Measurements from ENCODE around the gene TCF12.

Gene TCF12

DNA sequence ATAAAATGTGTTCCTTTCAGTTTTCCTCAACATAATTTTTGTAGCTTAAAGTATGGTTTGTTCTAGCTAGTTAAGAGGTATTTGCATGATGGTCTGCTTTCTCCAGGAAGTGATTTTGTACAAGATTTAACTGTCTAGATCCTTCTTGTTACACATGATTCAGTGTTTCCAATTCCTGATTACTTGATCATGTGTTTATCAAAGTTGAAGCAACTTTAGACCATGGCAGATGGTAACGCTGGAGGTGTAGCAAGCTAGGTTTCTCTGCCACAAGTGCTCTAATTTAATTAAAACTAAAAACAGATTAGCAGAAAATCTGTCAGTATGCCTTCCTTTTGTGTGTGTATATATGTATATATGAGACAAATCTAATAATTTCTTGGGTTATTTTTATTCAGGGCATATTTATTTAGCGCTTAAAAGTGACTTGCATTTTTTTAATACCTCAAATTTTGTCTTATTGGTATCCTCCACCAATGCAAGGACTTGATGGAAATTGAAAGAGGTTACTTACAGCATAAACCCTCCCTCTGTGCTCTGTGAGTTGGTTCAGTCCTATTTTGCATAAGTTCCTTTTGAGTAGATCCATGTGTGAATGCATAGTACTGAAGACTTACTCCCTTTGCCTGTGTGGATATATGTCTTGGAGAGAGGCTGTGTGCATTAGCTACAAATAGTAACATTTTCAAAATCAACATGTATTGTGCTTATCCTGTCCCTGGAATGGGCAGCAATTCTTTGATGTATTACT, 300.6 kb downstream of the TCF12 start:
- peak; percentile 8 for DNase-seq (ENCODE audit: low spot score)

- no peak for DNase-seq (ENCODE audit: low spot score)
Observed at GRCh38 chr15:57220205-57220604, 301.8 kb downstream of the TCF12 start.

- DNase-seq (ENCODE audit: low spot score): no peak
Observed at GRCh38 chr15:57221134-57221533, 302.7 kb downstream of the TCF12 start.

- DNase-seq (ENCODE audit: low spot score): no peak
Observed at GRCh38 chr15:57223345-57223744, 304.9 kb downstream of the TCF12 start.

- no peak for DNase-seq (ENCODE audit: low spot score)
Observed at GRCh38 chr15:57223887-57224286, 305.4 kb downstream of the TCF12 start.

DNA sequence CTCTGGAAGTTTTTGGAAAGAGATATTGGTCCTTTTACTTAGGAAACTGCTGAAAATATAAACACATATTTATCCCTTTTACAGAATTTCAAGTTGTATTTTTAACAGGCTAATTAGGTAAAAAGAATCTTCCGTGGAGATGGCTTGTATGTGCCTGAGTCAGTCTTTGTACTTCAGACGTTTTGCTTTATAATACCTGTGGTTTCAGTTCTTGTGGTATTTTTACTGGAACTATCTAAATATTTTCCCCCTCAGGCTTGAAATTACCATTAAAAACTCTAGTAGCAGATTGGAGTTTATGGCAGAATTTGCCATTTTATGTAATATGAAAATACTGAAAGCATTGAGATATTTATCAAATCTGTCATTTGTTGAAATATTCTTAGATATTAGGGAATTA, 306.2 kb downstream of the TCF12 start:
- no peak for DNase-seq (ENCODE audit: low spot score)

- DNase-seq (ENCODE audit: low spot score): no peak
Observed at GRCh38 chr15:57227166-57227565, 308.7 kb downstream of the TCF12 start.

- no peak for DNase-seq (ENCODE audit: low spot score)
Observed at GRCh38 chr15:57227899-57228298, 309.5 kb downstream of the TCF12 start.

- no peak for DNase-seq (ENCODE audit: low spot score)
Observed at GRCh38 chr15:57228395-57228794, 310.0 kb downstream of the TCF12 start.

GRCh38 chr15:57229051-57229450, 310.6 kb downstream of the TCF12 start:
- DNase-seq (ENCODE audit: low spot score): no peak

GRCh38 chr15:57231559-57231958, 313.1 kb downstream of the TCF12 start:
- no peak for DNase-seq (ENCODE audit: low spot score)

GRCh38 chr15:57234156-57234555, 315.7 kb downstream of the TCF12 start:
- DNase-seq (ENCODE audit: low spot score): no peak

GRCh38 chr15:57235186-57235585, 316.7 kb downstream of the TCF12 start:
- DNase-seq (ENCODE audit: low spot score): no peak

GRCh38 chr15:57235873-57236272, 317.4 kb downstream of the TCF12 start:
- peak; percentile 79 for DNase-seq (ENCODE audit: low spot score)

- no peak for DNase-seq (ENCODE audit: low spot score)
Observed at GRCh38 chr15:57236561-57237300, 318.3 kb downstream of the TCF12 start.

- DNase-seq (ENCODE audit: low spot score): no peak
Observed at GRCh38 chr15:57237301-57237642, 318.8 kb downstream of the TCF12 start.

DNA sequence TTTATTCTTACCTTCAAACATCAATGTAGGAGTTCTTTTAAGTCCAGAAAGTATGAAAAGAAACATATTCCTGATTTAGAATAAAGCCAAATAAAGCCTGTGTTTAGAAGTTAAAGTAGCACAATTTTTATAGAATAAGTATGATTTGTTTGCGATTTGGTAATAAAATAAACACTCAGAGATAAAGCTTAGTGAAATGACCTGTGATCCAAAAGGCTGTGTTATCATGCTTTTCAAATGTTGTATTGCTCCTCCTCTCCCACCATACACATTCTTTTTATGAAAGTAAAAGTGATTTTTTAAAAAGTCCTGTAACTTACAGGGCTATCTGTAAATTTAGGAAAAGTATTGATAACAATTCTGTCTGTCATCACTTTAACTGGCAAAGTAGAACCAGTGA, 319.2 kb downstream of the TCF12 start:
- DNase-seq (ENCODE audit: low spot score): no peak

- no peak for DNase-seq (ENCODE audit: low spot score)
Observed at GRCh38 chr15:57245130-57245529, 326.7 kb downstream of the TCF12 start.

DNA sequence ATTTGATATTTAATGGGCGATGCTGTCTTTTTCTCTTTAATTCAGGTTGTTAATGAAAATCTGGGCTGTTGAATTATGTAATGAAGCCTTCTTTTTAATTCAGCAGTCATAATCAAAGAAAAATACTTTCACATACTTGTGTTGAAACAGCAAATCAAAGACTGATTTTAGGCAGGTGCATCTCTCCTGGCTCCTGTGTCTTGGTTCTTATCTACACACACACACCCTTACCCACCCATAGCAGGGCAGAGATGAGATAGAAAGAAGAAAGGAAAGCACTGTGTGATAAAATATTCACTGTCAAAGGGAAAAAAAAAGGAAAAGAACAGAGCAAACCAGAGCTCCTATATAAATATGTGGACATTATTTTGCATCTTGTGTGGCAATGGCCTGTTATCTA, 327.3 kb downstream of the TCF12 start:
- no peak for DNase-seq (ENCODE audit: low spot score)

DNA sequence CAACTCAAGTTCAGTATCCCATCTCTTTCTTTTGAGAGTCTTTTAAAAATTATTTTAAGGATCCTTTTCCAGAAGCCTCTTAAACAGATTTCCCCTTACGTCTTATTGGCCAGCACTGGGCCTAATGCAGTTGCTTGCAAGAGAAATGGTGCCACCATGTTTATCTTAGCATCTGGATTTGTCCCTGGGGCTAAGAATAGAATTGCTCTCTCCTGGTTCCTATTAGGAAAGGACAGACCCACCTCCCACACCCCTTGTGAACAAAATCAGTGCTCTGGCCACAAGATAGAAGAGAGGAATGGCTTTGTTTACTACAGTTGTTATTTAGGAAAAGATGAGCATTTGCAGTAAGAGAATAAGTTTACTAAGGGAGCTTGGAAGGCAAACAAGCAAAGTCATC, 329.6 kb downstream of the TCF12 start:
- no peak for DNase-seq (ENCODE audit: low spot score)

GRCh38 chr15:57251308-57251707, 332.9 kb downstream of the TCF12 start:
- no peak for DNase-seq (ENCODE audit: low spot score)

- DNase-seq (ENCODE audit: low spot score): no peak
Observed at GRCh38 chr15:57251941-57252340, 333.5 kb downstream of the TCF12 start.

DNA sequence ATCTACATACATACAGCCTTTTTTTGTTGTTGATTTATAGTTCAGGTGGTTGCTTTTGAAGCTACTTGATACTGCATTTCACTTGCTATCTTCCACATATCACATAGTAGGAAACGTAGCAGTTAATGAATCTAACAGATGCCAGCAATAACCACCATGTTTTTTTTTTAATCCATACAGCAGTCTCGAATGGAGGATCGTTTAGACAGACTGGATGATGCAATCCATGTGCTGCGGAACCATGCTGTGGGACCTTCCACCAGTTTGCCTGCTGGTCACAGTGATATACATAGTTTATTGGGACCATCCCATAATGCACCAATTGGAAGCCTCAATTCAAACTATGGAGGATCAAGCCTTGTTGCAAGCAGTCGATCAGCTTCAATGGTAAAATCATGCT, 334.6 kb downstream of the TCF12 start:
- DNase-seq (ENCODE audit: low spot score): no peak

DNA sequence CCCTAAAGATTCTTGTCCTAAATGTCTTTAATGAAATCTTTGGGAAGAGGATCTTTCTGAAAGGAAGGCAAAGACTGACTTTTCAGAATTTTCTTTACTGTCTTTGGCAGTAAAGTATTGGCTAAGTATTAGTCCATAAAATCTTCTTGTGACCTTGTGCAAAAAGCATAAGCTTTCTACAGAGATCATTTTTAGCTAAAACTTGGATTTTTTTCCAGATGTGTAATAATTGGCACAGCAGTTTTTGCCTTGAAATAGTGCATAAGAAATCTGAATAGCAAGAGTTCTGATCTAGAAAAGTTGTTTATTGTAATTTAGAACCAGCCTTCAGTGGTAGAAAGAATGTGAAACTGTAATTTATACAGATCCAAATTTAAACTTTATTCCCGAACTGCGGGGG, 335.1 kb downstream of the TCF12 start:
- no peak for DNase-seq (ENCODE audit: low spot score)
